Ramos (cell line): Measurements from ENCODE around the gene NOD2.

Experiments used
- in situ Hi-C: fragments of 300-500 bp; cut with MboI; formaldehyde crosslinking; loops from one replicate; pipeline ENCODE4 v1.14.3; 2022; ENCODE audit warnings: low sequenced_read_pairs; ENCODE audit not compliant: unreplicated experiment

Gene NOD2

DNA sequence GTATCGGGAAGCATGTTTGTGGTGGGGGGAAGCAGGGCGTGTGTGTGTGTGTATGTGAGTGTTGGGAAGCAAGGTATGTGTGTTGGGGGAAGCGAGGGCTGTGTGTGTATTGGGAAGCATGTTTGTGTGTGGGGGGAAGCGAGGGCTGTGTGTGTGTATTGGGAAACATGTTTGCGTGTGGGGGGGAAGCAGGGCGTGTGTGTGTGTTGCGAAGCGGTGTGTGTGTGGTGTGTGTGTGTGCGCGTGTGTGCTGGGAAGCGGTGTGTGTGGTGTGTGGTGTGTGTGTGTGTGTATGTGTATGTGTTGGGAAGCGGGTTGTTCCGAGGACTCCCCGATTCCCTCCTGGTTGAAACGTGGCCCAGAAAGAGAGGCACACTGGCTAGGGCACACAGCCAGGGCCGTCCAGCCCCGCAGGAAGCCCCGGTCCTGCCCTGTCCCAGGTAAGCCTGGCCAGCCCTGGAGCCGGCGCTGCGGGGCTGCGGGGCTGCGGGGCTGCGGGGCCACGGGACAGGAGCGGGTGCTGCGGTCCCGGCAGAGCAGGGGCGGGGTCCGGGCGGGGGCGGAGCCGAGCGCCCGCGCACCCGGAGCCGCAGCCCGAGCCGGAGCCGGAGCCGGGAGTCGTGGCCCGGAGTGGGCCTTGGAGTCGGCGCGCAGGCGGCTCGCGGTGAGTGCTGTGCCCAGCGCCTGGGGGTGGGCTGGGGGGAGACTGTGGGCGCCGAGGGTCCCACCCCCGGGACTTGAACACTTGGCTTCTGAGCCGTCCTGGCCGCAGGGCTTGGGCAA, at the start of gene NOD2:
TSS of gene NOD2 (plus strand) at position 608 of the 783 bp plus-strand sequence. CDS start 5,890 bp downstream, outside the sequence.
- in situ Hi-C loops: no loop called here

DNA sequence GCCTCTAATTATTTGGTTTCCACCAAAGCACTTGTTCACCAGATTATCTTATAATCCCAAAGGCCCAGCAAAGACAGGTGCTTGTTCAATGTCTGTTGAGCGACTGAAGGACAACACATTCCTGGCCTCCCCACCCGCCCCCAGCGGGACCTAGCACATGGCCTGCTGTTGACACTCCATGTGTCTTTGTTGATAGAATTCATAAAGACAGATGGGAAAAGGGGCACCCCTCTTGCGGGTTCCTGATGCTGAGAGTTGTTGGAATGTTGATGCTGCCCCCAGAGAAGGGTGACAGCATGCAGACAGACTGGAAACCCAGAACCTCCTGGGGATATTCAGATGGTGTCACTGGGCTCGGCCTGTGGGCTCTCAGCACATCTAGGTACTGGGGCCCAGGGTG, 49.2 kb upstream of the NOD2 start:
- in situ Hi-C loops: no loop called here

- in situ Hi-C loops: no loop called here
Observed at GRCh38 chr16:50644729-50645128, 48.7 kb upstream of the NOD2 start.

- in situ Hi-C loops: no loop called here
Observed at GRCh38 chr16:50645563-50646220, 47.7 kb upstream of the NOD2 start.

- in situ Hi-C loops: no loop called here
Observed at GRCh38 chr16:50646345-50646744, 47.1 kb upstream of the NOD2 start.

DNA sequence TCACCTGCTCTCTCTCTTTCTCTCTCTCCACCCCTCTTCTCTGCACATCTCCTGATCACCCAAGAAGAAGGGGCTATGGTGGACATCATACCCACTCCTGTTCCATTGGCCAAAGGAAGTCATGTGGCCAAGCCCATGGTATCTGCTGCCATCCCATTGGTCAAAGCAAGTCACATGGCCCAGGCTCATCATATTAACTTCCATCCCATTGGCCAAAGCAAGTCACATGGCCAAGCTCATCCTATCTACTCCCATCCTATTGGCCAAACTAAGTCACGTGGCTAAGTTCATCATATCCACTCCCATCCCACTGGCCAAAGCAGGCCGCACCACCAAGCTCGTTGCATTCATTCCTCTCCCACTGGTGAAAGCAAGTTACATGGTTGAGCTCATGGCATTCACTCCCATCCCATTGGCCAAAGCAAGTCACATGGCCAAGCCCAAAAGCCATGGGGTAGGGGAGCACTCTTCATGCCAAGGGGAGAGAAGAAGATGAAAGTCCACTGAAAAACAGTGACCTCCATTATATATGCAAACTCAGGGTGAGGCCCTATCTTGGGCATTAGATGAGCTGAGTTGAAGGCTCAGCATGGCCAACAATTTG, 41.5 kb upstream of the NOD2 start:
- in situ Hi-C loops: loop anchor here (25.0 kb wide), 1 partner anchor 415 kb away; no protein-coding TSS in a partner anchor

GRCh38 chr16:50652836-50653425, 40.5 kb upstream of the NOD2 start:
- in situ Hi-C loops: loop anchor here (25.0 kb wide), 1 partner anchor 416 kb away; no protein-coding TSS in a partner anchor

- in situ Hi-C loops: loop anchor here (25.0 kb wide), 1 partner anchor 417 kb away; no protein-coding TSS in a partner anchor
Observed at GRCh38 chr16:50653633-50654519, 39.5 kb upstream of the NOD2 start.

- in situ Hi-C loops: loop anchor here (25.0 kb wide), 1 partner anchor 418 kb away; no protein-coding TSS in a partner anchor
Observed at GRCh38 chr16:50655558-50656055, 37.8 kb upstream of the NOD2 start.

GRCh38 chr16:50657241-50657640, 36.2 kb upstream of the NOD2 start:
- in situ Hi-C loops: loop anchor here (25.0 kb wide), 1 partner anchor 420 kb away; no protein-coding TSS in a partner anchor

- in situ Hi-C loops: loop anchor here (25.0 kb wide), 1 partner anchor 423 kb away; no protein-coding TSS in a partner anchor
Observed at GRCh38 chr16:50659806-50660205, 33.6 kb upstream of the NOD2 start.

GRCh38 chr16:50662306-50662940, 31.0 kb upstream of the NOD2 start:
- in situ Hi-C loops: loop anchor here (25.0 kb wide), 1 partner anchor 425 kb away; no protein-coding TSS in a partner anchor

DNA sequence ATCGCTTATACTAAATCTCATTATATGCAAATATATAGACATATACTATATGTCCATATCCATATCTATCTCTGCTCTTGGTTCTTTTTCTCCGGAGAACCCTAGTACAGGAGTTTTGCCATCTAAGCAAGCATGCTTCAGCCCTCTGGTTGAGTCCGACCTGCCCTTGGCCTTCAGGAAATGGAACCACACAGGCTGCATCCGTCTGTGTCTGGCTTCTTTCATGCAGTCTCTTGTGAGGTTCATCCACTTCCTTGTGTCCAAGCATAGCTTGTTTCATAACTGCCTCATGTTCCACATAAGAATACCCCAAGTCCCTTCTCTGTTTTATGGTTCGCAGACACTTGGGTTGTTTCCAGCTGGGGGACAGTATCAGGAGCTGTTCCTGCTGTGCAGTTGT, 29.1 kb upstream of the NOD2 start:
- in situ Hi-C loops: loop anchor here (25.0 kb wide), 1 partner anchor 427 kb away; no protein-coding TSS in a partner anchor

- in situ Hi-C loops: loop anchor here (25.0 kb wide), 1 partner anchor 428 kb away; no protein-coding TSS in a partner anchor
Observed at GRCh38 chr16:50665128-50665878, 28.1 kb upstream of the NOD2 start.

GRCh38 chr16:50666658-50667496, 26.5 kb upstream of the NOD2 start:
- in situ Hi-C loops: loop anchor here (25.0 kb wide), 1 partner anchor 430 kb away; no protein-coding TSS in a partner anchor

GRCh38 chr16:50667497-50668367, 25.7 kb upstream of the NOD2 start:
- in situ Hi-C loops: loop anchor here (25.0 kb wide), 1 partner anchor 430 kb away; no protein-coding TSS in a partner anchor
